ENCODE results near the gene BLM.
A peak's percentile ranks its signal among the peaks of the same experiment; 100 is the strongest.
"Not testable (repeated sequence)": the region's sequence is repeated elsewhere in the genome, so short reads cannot be mapped to it uniquely, and the experiment has no call there.

BLM gene

DNA sequence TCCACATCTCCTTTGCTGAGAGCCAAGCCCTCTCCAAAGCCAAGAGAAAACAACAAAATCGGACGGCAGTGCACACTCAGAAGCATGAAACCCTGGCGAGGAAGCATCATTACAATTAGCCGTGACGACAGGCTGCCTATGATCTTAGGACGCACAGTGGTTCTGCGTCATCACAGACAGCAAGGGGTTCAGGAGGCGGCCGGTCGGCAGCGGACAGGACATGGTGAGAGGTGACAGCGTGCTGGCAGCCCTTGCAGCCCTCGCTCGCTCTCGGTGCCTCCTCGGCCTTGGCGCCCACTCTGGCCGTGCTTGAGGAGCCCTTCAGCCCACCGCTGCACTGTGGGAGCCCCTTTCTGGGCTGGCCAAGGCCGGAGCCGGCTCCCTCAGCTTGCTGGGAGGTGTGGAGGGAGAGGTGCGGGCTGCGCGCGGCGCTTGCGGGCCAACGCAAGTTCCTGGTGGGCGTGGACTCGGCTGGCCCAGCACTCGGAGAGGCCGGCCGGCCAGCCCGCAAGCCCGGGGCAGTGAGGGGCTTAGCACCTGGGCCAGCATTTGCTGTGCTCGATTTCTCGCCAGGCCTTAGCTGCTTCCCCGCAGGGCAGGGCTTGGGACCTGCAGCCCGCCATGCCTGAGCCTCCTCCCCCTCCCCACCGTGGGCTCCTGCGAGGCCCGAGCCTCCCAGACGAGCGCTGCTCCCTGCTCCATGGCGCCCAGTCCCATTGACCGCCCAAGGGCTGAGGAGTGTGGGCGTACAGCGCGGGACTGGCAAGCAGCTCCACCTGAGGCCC is 108.2 kb downstream of the BLM start:
- not testable (repeated sequence) for DNase-seq

DNA sequence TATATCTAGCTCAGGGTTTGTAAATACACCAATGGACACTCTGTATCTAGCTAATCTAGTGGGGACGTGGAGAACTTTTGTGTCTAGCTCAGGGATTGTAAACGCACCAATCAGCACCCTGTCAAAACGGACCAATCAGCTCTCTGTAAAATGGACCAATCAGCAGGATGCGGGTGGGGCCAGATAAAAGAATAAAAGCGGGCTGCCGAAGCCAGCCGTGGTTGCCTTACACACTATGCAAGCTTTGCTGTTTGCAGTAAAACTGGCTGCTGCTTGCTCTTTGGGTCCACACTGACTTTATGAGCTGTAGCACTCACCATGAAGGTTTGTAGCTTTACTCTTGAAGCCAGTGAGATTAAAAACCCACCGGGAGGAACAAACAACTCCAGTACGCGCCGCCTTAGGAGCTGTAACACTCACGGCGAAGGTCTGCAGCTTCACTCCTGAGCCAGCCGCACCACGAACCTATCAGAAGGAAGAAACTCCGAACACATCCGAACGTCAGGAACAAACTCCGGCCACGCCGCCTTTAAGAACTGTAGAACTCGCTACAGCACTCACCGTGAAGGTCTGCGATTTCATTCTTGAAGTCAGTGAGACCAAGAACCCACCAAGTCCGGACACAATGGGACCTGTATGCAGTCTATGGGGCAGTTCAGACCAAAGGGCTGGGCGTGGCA is 109.2 kb downstream of the BLM start:
- not testable (repeated sequence) for DNase-seq

DNA sequence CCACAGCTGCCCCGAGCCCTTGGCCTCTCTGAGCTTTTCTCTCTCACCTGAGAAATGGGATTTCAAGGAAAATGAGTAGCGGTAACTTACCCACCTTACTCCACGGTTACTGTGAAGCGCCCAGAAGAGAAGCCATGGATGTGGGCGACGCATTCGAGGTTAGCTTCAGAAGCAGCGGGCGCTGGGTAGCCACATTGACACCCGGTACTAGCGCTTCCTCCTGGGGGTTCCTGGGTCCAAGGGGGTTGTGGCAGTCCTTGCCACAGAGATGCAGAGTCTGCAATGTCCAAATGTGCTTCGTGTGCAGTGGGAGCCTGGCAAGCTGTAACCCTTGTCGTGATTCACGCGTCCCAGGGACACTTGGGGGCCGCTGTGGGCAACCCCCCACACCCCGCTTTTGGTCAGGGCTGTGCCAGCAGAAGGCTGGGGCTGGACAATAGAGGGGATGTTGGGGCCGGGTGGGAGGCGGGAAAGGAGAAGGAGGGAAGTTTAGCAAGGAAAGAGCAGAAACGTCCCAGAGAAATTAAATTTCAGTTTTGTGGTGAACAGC is 109.8 kb downstream of the BLM start:
- DNase-seq: no peak

DNA sequence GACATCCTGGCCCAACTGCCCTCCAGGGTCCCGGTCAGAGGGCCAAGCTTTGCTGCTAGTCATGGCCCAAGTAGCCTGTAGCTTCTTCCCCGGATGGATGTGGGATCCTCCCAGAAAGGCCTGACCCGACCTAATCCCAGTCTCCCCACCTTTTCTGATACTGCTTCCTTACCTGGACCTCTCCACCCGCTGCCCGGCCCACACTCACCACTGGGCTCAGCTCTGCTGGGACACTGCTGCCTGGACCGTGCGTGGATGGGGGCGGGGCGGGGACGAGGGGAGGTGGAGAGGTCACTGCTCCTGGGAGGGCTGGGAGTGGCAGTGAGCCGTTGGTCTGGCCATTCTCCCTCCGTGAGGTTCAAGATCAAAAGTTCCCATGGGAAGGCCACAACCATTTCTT is 111.0 kb downstream of the BLM start:
- DNase-seq: no peak

DNA sequence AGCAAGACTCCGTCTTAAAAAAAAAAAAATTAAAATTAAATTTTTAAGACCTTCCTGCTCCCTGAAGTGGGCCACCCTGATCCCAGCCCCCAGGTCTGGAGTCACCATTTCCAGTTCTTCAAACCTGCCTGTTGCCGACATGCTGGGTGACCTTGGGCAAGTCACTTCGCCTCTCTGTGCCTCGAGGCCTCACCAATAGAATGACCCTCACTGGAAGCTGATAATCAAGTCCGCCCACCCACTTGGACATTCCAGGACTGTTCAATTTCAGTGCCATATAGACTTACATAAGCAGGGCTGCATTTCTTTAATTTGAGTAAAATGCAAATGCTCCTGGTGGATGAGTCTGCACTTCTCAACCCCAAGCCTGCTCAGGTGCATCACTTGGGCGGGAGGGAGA is 112.0 kb downstream of the BLM start:
- DNase-seq: no peak

DNA sequence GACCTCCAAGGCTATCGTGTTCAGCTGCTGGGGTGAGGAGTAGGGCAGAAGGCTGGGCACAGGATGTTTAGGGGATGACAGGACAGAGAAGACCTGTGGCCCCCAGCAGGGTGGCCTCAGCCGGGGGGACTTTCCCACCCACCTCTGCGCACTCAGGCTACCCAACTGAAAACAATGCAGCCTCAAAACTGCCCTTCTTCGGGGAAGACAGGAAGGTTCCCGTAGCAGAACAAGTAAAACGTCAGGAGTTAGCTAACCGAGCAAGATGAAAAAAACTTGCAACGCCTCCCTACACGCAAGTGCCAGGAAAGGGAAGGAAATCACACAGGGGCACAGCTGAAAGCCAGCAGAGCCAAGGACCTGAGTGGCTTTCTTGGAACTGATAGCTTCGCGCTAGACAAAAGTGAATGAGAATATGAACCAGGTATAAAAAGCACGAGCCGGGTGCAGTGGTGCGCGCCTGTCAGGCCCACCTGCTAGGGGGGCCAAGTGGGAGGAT is 112.8 kb downstream of the BLM start:
- no peak for DNase-seq

DNA sequence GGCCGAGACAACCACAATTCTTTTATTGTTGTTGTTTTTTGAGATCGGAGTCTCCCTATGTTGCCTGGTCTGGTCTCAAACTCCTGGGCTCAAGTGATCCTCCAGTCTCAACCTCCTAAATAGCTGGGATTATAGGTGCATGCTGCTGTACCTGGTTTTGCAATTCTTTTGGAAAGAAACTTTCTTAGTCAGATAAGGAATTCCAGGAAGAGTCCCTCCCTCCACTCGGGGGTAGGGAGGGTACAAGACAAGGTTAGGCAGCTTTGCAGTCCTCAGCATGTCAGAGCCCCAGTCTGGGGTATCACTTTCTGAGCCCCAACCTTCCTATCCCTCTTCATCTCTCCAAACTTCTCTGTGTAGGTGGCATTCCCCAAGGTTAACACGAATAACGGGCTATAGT is 117.5 kb downstream of the BLM start:
- DNase-seq: no peak

DNA sequence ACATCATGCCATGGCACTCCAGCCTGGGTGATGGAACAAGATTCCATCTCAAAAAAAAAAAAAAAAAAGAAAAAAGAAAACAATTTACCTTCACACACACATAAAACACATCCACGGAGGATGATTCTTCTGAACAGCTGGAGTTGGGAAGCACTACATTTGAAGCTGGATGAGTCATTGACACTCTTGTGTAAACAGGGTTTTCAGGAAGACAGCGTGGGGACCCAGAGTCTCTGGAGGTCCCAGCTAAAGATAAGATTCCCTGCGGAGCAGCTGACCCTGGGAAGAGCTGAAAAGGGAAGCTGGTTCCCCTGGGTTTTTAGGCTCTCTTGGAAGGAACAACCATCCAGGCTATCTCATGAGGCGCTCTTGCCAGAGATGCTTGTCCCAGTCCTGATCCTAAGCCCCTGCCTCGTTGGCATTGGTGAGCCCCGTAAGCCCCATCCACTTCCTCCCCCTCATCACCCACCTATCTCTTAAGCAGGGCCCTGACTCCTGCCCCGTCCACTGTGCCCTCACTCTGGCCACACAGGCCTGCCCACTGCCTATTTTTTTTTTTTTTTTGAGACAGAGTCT is 119.2 kb downstream of the BLM start:
- no peak for DNase-seq

DNA sequence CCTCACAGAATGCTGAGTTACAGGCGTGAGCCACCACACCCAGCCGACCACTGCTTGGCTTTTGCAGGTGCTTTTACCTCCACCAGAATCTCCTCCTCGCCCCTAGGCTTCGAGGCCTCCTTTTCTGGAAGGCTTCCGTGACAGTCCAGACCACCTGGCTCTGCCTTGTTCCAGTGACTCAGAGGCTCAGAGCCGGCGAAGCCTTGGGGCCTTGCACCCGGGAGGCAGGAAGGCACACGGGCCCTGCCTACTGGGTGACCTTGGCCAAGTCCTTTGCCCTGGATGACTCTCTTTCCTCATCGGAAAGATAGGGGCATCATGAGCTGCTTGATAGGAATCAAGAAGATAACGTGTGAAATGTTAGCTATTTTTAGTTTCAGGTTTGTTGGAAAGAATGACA is 119.9 kb downstream of the BLM start:
- no peak for DNase-seq

DNA sequence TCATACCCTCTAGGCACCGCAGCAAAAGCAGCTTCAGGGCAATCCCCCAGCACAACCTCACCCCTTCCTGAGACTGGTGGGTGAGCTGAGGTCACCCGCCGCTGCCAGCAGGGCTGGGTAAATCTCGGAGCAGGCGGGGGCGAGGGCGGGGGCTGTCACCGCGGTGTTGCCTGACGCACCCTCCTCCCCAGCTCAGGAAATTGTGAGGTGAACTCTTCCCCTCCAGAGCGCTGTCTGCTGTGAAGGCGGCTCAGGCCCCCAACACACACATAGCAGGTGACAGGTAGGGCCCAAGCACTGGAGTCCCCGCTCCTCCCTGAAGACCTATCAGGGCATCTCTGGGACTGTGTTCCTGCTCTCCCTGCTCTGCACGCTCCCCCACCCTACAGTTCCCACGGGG is 121.0 kb downstream of the BLM start:
- DNase-seq: no peak

DNA sequence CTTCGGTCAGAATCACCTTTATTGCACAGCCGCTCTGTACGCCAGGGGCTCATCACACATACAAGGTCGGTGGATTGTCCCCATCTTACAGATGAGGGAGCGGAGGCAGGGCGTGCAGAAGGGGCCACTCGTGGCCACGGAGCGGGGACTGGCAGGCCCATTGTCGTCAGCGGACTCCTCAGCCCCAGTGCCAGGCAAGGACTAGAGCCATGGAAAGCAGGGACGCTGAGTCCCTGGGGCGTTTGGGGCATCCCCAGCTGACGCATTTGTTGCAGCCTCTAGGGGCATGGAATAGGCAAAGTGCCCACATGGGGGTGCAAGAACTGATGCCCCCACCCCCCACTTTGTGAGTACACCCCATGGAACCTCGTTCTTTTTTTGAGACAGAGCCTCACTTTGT is 121.4 kb downstream of the BLM start:
- DNase-seq: no peak

DNA sequence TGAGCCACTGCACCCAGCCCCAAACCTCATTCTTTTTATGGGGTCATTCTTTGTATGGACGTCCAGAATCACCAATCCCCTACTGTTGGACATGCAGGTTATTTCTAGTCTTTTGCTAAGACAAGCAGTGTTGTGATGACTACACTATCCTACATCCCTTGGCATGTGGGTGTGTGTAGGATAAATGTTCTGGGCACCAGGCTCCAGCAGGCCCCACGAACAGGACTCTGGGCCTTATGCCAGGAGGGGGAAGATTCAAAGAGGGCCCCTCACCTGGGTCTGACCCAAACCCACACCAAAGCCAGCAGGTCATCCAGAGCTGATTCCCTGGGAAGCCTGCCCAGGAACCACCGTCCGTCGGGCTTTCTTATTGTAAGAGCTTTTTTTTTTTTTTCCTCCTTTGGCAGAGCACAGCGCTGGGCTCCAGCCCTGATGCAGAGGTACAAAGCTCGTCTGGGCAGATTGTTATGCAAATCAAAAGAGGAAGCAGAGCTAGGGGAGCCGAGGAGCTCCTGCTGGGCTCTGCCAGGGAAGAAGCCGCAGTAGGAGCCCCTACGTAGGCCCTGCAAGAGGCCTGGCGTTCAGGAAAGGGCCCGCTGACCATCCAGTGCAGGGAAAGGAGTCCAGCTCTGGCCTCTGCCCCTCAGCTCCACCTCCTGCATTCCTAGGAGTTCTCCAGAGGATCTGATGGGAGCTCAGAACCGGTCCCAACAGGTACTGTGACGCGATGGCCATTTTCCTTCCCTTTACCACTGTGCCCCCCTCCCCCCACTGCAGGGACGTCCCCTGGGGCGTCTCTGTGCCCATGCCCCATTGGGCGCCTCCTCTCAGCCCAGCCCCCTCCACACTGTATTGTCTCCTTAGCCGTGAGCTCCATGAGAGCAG is 122.3 kb downstream of the BLM start:
- DNase-seq: peak; percentile 50

DNA sequence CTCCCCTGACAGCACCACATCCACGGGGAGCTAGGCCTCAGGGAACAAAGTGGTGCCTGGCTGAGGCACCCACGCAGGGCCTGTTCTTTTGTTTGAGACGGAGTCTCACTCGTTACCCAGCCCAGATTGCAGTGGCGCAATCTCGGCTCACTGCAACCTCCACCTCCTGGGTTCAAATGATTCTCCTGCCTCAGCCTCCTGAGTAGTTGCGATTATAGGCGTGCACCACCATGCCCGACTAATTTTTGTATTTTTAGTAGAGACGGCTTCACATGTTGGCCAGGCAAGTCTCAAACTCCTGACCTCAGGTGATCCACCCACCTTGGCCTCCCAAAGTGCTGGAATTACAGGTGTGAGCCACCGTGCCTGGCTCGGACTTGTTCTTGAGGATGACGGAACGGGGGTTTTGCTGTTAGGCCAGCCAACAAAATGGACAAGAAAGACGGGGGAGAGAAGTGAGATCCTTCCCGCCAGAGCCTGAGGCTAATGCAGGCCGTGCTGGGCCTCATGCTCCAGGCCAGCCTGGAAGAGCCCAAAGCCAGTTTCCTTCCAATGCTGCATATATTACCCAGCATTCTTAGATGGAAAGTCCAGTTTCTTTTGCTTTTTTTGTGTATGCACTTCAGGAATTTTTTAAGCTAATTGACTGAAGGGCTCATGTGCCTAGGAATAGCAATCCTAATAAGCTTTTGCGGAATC is 123.2 kb downstream of the BLM start:
- DNase-seq: no peak

DNA sequence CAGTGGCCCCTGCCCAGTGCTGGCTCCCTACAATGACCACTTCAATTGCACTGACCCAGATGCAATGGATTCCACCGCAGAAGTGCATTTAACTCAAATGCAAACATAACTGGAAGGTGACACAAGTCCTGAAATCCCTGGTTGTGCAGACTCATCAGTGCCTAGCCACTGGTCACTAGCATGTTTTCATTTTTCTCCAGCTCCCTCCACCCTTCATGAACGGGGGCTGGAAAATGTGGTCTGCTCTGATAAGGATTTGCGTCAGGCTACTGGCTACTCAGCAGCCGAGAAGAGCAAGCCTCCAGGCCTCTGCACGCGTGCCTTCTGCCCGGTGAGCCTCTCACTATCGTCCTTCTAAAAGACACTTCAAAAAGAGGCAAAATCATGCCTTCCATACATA is 123.8 kb downstream of the BLM start:
- DNase-seq: no peak

DNA sequence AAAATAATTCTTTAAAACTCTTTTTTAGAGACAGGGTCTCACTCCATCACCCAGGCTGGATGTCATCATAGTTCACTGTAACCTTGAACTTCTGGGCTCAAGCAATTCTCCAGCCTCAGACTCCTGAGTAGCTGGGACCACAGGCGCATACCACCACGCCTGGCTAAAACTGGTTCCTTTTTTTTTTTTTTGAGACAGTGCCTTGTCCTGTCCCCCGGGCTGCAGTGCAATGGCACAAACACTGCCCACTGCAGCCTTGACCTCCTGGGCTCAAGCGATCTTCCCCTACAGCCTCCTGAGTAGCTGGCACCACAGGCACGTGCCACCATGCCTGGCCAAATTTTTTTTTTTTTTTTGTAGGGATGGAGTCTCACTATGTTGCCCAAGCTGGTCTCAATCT is 127.5 kb downstream of the BLM start:
- no peak for DNase-seq

DNA sequence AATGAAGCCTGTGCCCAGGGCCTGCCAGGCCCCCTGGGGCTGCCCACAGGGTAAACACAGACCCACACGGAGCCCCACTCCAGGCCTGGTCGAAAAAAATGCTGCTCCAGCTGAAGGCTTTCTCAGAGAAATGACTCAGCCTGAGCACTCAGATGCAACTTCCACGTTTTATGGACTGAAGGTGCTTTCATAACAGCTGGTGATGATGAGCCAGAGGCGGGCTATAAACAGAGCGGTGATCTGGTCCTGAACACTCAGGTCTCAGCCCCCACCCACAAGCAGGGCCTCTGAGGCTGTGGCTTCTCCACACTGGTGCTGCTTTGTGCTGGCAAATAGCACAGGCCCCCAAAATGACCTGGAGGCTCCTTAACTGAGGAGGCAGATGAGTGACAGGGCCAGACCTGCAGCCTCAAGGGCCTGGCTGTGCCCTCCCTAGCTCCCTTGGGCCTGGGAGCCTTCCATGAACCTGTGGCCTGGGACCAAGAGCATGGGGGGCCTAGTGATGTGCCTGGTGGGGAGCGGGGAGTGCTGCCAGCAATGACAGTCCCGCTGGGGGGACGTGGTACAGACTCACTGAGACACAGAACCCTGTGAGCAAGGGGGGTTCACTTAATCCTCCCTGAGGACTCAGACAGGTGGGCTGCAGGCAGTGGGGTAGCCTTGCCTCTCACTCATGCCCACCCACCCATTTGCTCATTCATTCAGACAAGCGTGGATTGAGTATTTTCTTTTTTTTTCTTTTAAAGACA is 128.2 kb downstream of the BLM start:
- DNase-seq: no peak

DNA sequence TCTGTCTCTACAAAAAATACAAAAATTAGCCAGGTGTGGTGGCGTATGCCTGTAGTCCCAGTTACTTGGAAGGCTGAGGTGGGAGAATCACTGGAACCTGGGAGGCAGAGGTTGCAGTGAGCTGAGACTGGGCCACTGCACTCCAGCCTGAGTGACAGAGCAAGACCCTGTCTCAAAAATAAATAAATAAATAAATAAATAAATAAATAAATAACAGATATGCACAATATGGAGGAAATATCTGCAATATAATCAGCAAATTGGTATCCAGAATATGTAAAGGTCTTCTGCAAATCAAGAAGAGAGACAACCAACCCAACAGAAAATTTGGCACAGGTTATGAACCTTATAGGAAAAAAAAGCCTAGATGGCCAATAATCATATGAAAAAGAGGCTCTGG is 132.3 kb downstream of the BLM start:
- not testable (repeated sequence) for DNase-seq

DNA sequence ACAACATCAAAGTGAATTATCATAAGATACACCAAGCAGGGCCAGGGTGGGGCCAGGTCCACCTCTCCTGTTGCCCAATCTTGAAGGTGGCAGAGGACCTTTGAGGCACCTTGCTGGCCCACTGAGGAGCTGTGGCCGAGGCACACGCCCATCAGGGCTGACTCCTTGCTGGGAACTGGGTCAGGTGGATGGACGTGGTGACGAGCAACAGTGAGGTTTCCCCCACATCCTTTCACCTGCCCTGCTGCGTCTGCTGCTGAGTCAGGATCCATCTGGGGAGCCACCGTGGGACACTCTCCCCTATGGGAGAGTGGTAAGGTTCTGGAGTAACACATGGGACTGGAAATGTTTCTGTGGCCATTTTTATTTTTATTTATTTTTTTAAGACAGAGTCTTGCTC is 134.0 kb downstream of the BLM start:
- DNase-seq: no peak

DNA sequence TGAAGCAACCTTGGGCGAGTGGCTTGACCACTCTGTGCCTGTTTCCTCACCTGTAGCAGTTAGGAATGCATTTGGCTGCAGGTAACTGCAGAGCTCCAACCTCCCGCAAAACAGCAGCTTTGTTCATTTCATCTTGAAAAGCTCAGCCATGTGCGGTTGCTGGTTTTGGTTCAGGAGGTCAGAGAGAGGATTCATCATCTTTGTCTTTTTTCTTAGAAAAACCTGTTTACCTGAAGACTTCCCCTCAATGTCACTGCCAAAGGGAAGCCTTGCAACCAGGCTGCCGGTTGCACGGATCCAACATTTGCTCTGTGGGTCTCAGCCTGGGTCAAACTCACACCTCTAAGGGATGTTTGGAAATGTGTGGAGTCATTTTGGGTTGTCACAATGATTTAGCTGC is 134.8 kb downstream of the BLM start:
- no peak for DNase-seq

DNA sequence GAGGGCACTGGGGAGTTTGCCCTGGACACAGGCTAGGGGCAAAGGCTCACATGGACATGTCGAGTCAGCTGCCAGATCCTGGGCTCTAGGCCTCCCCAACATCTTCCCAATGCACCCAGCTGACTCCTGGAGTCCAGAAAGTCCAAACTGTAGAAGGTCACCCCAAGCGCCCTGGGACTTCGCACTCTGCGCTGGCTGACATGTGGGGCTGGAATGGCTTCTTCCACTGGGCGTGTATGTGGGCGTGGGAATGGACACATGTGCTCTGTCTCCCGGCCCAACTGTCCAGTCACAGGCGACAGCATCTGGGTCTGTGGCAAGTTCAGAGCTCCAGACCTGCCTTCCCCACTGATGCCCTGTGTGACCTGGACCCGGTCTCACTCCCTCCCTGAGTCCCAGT is 138.0 kb downstream of the BLM start:
- no peak for DNase-seq

DNA sequence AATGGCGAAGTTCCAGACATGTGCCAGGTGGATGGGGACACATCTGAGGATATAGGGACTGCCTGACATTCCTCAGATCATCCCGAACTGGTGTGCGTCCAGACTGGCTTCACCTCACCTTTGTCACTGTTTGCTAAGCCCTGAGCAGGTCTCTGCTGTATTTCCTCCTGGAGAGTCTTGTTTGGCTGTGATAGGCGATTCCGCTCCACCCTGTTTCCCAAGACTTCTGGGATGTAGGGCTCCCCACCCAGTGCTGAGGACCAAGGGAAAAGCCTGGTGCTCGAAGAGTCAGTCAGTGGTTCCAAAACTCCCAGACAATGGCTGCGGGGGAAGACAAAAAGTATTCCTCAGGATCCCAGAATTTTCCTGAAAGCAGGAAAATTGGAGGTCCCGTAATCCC is 140.2 kb downstream of the BLM start:
- no peak for DNase-seq
